GM18951 (cell line): ENCODE data around the gene HSP90AB1.

Experiments used
- POLR2A ChIP-seq: IDR thresholded peaks from 4 replicates; pipeline ENCODE4 v1.6.1; 2011; ENCODE audit warnings: mild to moderate bottlenecking; ENCODE audit not compliant: insufficient read length, insufficient read depth; ENCODE audit errors: extremely low read depth
- in situ Hi-C: fragments of 300-500 bp; cut with MboI; formaldehyde crosslinking; loops from one replicate; pipeline ENCODE4 v1.12.0; 2022; ENCODE audit warnings: low sequenced_read_pairs, mixed read lengths, inconsistent platforms; ENCODE audit not compliant: unreplicated experiment

HSP90AB1 gene

GRCh38 chr6:44250067-44250717 lies 3.3 kb downstream of the HSP90AB1 start:
- no peak for TF ChIP-seq POLR2A
- in situ Hi-C loops = no loop called here

- TF ChIP-seq POLR2A = no peak
- in situ Hi-C loops = no loop called here
Observed at GRCh38 chr6:44250718-44251123, 3.8 kb downstream of the HSP90AB1 start.

- in situ Hi-C loops = no loop called here
- TF ChIP-seq POLR2A = no peak
Observed at GRCh38 chr6:44251576-44252524, 4.9 kb downstream of the HSP90AB1 start.

GRCh38 chr6:44253307-44254101 lies 6.6 kb downstream of the HSP90AB1 start:
- in situ Hi-C loops = no loop called here
- no peak for TF ChIP-seq POLR2A

- in situ Hi-C loops = no loop called here
- TF ChIP-seq POLR2A = no peak
Observed at GRCh38 chr6:44254191-44255104, 7.5 kb downstream of the HSP90AB1 start.

GRCh38 chr6:44255105-44255808 lies 8.4 kb downstream of the HSP90AB1 start:
- in situ Hi-C loops = no loop called here
- TF ChIP-seq POLR2A = no peak

GRCh38 chr6:44255871-44256774 lies 9.2 kb downstream of the HSP90AB1 start:
- peak; percentile 32 for TF ChIP-seq POLR2A
- in situ Hi-C loops = no loop called here

- TF ChIP-seq POLR2A = no peak
- in situ Hi-C loops = no loop called here
Observed at GRCh38 chr6:44256775-44257024, 9.8 kb downstream of the HSP90AB1 start.

- in situ Hi-C loops = no loop called here
- TF ChIP-seq POLR2A = peak; percentile 71
Observed at GRCh38 chr6:44257025-44257752, 10.3 kb downstream of the HSP90AB1 start, which contains the start of gene SLC35B2. Gene SLC35B2, minus strand, starts transcription at chr6:44257528. Its CDS starts 118 bp downstream, at chr6:44257410.

GRCh38 chr6:44257753-44258324 lies 10.9 kb downstream of the HSP90AB1 start:
- no peak for TF ChIP-seq POLR2A
- in situ Hi-C loops = no loop called here
